A549 (cell line): ENCODE data around the gene IL2RA.

ENCODE experiments used
- FOSL2 ChIP-seq, 2 experiments: fragments of 450-650 bp in 1 of 2; fragments of >200 bp in 1 of 2; sonication (Bioruptor Twin) in 1 of 2; formaldehyde crosslinking; IDR thresholded peaks; 2 replicates each; pipeline versions ENCODE4 v1.5.0 to v1.6.1; 2016 to 2020; ENCODE audit warnings: mild to moderate bottlenecking in 1 of 2, moderate library complexity in 1 of 2
- MYC ChIP-seq: IDR thresholded peaks from 2 replicates; pipeline ENCODE4 v1.6.1; 2012; ENCODE audit warnings: mild to moderate bottlenecking, inconsistent platforms, low read length, improper control_type of control experiment, borderline replicate concordance
- NFE2L2 ChIP-seq: fragments of 150-350 bp; conservative IDR thresholded peaks from 2 replicates; pipeline ENCODE4 v1.6.1; 2014; ENCODE audit warnings: low read length
- POLR2A ChIP-seq: IDR thresholded peaks from 2 replicates; pipeline ENCODE4 v1.6.1; 2012; ENCODE audit warnings: mild to moderate bottlenecking, low read length
- RAD21 ChIP-seq, 2 experiments: fragments of >200 bp in 1 of 2; sonication (Bioruptor Twin) in 1 of 2; formaldehyde crosslinking in 1 of 2; IDR thresholded peaks in 1 of 2; conservative IDR thresholded peaks in 1 of 2; 2 replicates in 1 of 2; 3 replicates in 1 of 2; pipeline ENCODE4 v1.6.1; 2012 to 2018; ENCODE audit warnings: inconsistent platforms in 1 of 2
- TF ChIP-seq, protein P1 (sequence below): fragments of >200 bp; sonication (Bioruptor Twin); formaldehyde crosslinking; IDR thresholded peaks from 3 replicates; pipeline ENCODE4 v1.5.1; 2016
- TF ChIP-seq, protein P2 (sequence below): fragments of 250-450 bp; sonication (Bioruptor Pico); IDR thresholded peaks from 2 replicates; pipeline ENCODE4 v1.5.0; 2020; ENCODE audit warnings: low read depth, mild to moderate bottlenecking, moderate library complexity

DNA sequence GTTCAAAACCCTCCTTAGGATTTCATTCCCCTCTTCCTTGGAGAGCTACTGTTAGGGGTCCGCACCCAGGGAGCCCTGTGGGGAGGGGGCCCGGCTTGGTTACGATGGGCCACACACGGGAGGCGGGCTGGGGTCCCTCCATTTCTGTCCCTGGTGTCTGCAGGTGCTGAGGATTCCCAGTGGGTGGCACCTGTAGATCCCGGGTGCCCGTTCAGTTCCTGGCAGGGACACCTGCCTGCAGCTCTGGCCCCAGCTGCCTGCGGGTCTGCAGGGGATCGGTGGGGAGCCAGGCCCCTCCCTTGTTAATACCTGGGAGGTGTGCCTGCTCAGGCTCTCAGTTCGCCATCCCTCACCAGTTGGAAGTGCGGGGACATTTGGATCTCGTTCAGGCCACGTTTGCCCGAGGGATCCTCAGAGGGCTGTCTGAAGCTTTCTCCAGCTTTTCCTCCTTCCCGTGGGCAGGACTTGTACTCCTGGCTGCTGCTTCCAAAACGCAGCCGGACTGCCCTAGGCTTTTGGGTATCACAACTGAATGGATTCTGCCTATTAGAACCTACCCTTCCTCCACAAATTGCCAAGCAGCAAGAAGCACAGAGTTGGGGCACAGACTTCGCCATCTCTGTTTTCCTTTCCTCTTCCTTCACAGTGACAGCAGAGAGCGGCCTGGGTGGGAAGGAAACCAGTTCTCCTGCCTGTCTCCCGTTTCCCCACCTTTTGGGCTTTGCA is 62.6 kb downstream of the IL2RA start:
- TF ChIP-seq, protein P1, sequence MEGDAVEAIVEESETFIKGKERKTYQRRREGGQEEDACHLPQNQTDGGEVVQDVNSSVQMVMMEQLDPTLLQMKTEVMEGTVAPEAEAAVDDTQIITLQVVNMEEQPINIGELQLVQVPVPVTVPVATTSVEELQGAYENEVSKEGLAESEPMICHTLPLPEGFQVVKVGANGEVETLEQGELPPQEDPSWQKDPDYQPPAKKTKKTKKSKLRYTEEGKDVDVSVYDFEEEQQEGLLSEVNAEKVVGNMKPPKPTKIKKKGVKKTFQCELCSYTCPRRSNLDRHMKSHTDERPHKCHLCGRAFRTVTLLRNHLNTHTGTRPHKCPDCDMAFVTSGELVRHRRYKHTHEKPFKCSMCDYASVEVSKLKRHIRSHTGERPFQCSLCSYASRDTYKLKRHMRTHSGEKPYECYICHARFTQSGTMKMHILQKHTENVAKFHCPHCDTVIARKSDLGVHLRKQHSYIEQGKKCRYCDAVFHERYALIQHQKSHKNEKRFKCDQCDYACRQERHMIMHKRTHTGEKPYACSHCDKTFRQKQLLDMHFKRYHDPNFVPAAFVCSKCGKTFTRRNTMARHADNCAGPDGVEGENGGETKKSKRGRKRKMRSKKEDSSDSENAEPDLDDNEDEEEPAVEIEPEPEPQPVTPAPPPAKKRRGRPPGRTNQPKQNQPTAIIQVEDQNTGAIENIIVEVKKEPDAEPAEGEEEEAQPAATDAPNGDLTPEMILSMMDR: no peak
- TF ChIP-seq MYC (no peak), RAD21 (conservative IDR thresholded peaks at IDR 0.05 in 1 of 2, IDR thresholded peaks at IDR 0.05 in 1 of 2) (no peak), POLR2A (no peak), NFE2L2 (no peak), FOSL2 (IDR thresholded peaks at IDR 0.05) (no peak), FOSL2 (CRISPR knock-in tag; IDR thresholded peaks at IDR 0.05) (no peak)
- TF ChIP-seq, protein P2, sequence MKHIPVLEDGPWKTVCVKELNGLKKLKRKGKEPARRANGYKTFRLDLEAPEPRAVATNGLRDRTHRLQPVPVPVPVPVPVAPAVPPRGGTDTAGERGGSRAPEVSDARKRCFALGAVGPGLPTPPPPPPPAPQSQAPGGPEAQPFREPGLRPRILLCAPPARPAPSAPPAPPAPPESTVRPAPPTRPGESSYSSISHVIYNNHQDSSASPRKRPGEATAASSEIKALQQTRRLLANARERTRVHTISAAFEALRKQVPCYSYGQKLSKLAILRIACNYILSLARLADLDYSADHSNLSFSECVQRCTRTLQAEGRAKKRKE (CRISPR knock-in tag): no peak
